Muscle layer of duodenum (tissue), 2 donors: ENCODE data around the gene ATXN1L.

ENCODE experiments used
- H3K27ac ChIP-seq: one replicate; pipeline ENCODE4 v1.7.0; 2013; ENCODE audit warnings: mild to moderate bottlenecking, low read length
- H3K27me3 ChIP-seq: one replicate; pipeline ENCODE4 v1.7.0; 2013; ENCODE audit warnings: low read depth, mild to moderate bottlenecking, control low read depth, low read length
- H3K36me3 ChIP-seq, 2 donors: one replicate each; pipeline ENCODE4 v1.7.0; 2013; ENCODE audit warnings: low read length in 2 of 2, control low read depth in 1 of 2, mild to moderate bottlenecking in 1 of 2; ENCODE audit not compliant: insufficient read depth in 2 of 2, control insufficient read depth in 1 of 2
- H3K4me1 ChIP-seq, 2 donors: one replicate each; pipeline ENCODE4 v1.7.0; 2013; ENCODE audit warnings: low read length in 2 of 2, mild to moderate bottlenecking in 2 of 2, control low read depth in 1 of 2, moderate library complexity in 1 of 2; ENCODE audit not compliant: insufficient read depth in 2 of 2, control insufficient read depth in 1 of 2
- H3K4me3 ChIP-seq, 2 donors: one replicate each; pipeline ENCODE4 v1.7.0; 2013; ENCODE audit warnings: low read length in 2 of 2, low read depth in 1 of 2, mild to moderate bottlenecking in 1 of 2
- H3K9me3 ChIP-seq, 2 donors: one replicate each; pipeline ENCODE4 v1.7.0; 2013; ENCODE audit warnings: low read length in 2 of 2, control low read depth in 1 of 2, mild to moderate bottlenecking in 1 of 2; ENCODE audit not compliant: control insufficient read depth in 1 of 2
- donor health status: healthy.

Gene ATXN1L

GRCh38 chr16:71873199-71873598 lies 27.4 kb downstream of the ATXN1L start:
- Histone ChIP-seq H3K4me3 (no peak overlapping the region), H3K4me1 (no peaks in the 10 kb centered on the region), H3K9me3 (no peaks in the 10 kb centered on the region), H3K36me3 (peaks cover 6 to 22% of the 10 kb centered on the region in 2 donors), H3K27ac (no peak overlapping the region), H3K27me3 (no peaks in the 10 kb centered on the region)

DNA sequence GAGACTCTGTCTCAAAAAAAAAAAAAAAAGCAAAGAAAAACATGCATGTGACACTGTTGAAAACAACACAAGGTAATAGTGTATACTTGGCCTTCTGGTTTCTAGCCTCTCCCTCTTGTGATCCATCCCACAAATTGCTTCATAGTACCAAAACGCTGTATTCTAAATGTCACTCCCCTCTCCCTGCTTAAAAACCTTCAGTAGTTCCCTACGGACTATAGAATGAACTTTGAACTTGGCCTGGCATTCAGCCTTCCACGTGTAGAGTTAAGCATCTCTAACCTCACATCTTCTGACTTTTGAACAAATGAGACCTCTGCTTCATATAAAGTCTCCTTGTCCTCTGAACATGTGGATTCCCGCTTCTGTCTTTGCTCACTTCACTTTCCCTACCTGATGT lies 33.1 kb downstream of the ATXN1L start:
- Histone ChIP-seq H3K27me3 (no peaks in the 10 kb centered on the region), H3K36me3 (peaks cover 10 to 33% of the 10 kb centered on the region in 2 donors), H3K4me3 (no peak overlapping the region), H3K27ac (no peak overlapping the region), H3K4me1 (peaks cover 5 to 9% of the 10 kb centered on the region in 2 donors), H3K9me3 (no peaks in the 10 kb centered on the region)

- H3K36me3 ChIP-seq, result peaks cover 10 to 23% of the 10 kb centered on the region in 2 donors
- no peaks in the 10 kb centered on the region for H3K9me3 ChIP-seq
- H3K4me3 ChIP-seq, result no peak overlapping the region
- no peaks in the 10 kb centered on the region for H3K27me3 ChIP-seq
- no peak overlapping the region for H3K27ac ChIP-seq
- peaks cover 5 to 9% of the 10 kb centered on the region in 2 donors for H3K4me1 ChIP-seq
Measured at GRCh38 chr16:71880176-71880575, 34.4 kb downstream of the ATXN1L start.

- H3K36me3 ChIP-seq, result peaks cover 10 to 16% of the 10 kb centered on the region in 2 donors
- no peaks in the 10 kb centered on the region for H3K9me3 ChIP-seq
- peak overlapping the region; percentile 27 for H3K27ac ChIP-seq
- no peaks in the 10 kb centered on the region for H3K27me3 ChIP-seq
- peak overlapping the region; percentile 83 to 90 for H3K4me3 ChIP-seq
- H3K4me1 ChIP-seq, result peaks cover 5 to 9% of the 10 kb centered on the region in 2 donors
Measured at GRCh38 chr16:71882505-71883167, 36.9 kb downstream of the ATXN1L start.

DNA sequence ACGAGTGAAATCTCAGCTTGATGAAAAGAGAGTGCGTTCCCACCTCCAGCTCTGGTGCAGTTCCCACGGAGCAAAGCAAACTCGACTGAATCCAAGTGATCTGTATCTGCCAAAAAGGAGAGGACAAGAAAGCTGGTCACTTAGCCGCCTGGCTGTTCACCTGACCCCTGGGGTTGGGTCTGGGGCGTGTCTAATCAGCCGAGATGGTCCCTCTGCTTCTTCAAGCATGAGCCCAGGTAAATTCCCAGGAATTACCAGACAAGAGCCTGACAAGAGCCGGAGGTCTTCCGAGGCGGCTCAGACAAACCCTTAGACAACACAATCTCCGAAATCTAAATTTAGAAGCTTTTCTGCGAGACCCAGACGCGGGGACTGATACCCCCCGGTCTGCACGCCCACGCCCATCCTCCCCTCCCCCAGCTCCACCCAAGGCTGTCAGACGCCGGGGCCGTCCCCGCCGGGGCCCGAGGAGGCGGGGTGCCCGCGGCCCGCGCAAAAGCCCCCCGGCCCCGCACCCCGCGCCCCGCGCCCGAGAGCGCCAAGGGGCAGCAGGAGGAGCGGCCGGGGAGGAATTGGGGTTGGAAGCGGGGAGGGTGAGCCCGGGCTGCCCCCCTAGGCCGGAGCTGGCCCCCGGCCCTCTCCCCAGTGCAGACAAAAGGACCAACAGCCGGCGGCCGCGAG lies 37.5 kb downstream of the ATXN1L start:
- peak overlapping the region; percentile 83 to 90 for H3K4me3 ChIP-seq
- peak overlapping the region; percentile 27 for H3K27ac ChIP-seq
- H3K9me3 ChIP-seq, result no peaks in the 10 kb centered on the region
- H3K36me3 ChIP-seq, result peaks cover 10 to 16% of the 10 kb centered on the region in 2 donors
- no peaks in the 10 kb centered on the region for H3K27me3 ChIP-seq
- peaks cover 5 to 9% of the 10 kb centered on the region in 2 donors for H3K4me1 ChIP-seq

DNA sequence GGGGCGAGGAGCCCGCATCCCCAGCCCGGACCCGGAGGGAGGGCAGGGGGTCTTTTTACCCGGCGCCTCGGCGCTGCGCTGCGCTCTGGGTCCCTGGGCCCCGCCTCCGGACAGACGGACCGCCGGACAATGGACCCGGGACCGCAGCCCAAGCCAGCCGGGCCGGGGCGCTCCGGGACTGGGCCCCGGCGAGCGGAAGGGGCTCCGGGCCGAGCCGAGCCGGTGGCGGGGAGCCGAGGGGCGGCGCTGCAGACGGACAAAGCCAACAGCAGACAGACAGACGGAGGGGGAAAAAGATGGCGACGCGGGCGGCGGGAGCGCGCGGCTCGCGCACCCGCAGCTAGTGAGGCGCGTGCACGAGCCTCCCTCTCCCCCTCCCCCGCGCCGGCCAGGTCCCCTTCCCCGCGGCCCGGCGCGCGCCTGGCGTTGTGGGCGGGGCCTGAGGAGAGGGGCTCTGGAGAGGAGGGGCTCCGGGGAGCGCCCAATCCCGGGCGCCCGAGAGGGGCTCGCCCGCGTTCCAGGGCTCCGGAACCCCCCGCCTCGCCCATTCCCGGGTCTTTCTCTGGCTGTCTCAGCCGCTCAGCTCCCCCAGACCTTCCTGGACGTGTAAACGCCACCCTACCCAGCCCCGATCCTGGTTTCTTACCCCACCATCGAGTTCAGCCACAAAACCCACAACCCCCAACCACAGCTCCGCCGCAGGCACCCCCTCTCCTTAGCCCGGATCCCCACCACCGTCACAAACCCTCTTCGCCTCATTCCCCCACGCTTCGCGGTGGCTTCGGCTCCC lies 38.3 kb downstream of the ATXN1L start, which contains the start of gene ZNF821:
TSS of gene ZNF821 (minus strand) at position 334 of the 790 bp plus-strand sequence. CDS start 4,236 bp downstream, outside the sequence.
- H3K36me3 ChIP-seq, result peaks cover 7 to 12% of the 10 kb centered on the region in 2 donors
- peak within 1 kb of the TSS; percentile 63 for H3K27ac ChIP-seq
- H3K27me3 ChIP-seq, result no peaks in the 10 kb centered on the region
- H3K4me1 ChIP-seq, result peaks cover 5 to 9% of the 10 kb centered on the region in 2 donors
- peak within 1 kb of the TSS; percentile 83 to 90 for H3K4me3 ChIP-seq
- H3K9me3 ChIP-seq, result no peaks in the 10 kb centered on the region

GRCh38 chr16:71885261-71885650 lies 39.5 kb downstream of the ATXN1L start:
- no peak overlapping the region for H3K4me3 ChIP-seq
- no peak overlapping the region for H3K27ac ChIP-seq
- peaks cover 0 to 3% of the 10 kb centered on the region in 2 donors for H3K36me3 ChIP-seq
- H3K9me3 ChIP-seq, result no peaks in the 10 kb centered on the region
- H3K4me1 ChIP-seq, result peaks cover 5 to 9% of the 10 kb centered on the region in 2 donors
- H3K27me3 ChIP-seq, result no peaks in the 10 kb centered on the region

GRCh38 chr16:71889147-71889546 lies 43.4 kb downstream of the ATXN1L start:
- no peaks in the 10 kb centered on the region for H3K4me1 ChIP-seq
- H3K27ac ChIP-seq, result no peak overlapping the region
- H3K27me3 ChIP-seq, result no peaks in the 10 kb centered on the region
- H3K36me3 ChIP-seq, result no peaks in the 10 kb centered on the region
- H3K9me3 ChIP-seq, result no peaks in the 10 kb centered on the region
- no peak overlapping the region for H3K4me3 ChIP-seq

DNA sequence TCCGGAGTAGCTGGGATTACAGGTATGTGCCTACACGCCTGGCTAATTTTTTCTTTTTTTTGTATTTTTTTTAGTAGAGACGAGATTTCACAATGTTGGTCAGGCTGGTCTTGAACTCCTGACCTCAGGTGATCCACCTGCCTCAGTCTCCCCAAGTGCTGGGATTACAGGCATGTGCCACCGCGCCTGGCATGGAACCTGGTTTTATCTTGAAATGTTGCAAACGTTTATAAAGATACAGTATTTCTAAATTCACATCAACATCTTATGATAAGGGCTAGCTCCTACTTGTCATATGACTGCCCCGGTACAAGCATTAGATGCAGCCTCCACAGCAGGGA lies 48.1 kb downstream of the ATXN1L start:
- Histone ChIP-seq H3K27me3 (no peaks in the 10 kb centered on the region), H3K4me3 (peak overlapping the region; percentile 81 to 92), H3K9me3 (no peaks in the 10 kb centered on the region), H3K27ac (peak overlapping the region; percentile 99), H3K36me3 (peaks cover 0 to 5% of the 10 kb centered on the region in 2 donors), H3K4me1 (peaks cover 0 to 18% of the 10 kb centered on the region in 2 donors)

GRCh38 chr16:71894229-71894920 lies 48.6 kb downstream of the ATXN1L start:
- Histone ChIP-seq H3K4me1 (peaks cover 0 to 23% of the 10 kb centered on the region in 2 donors), H3K27ac (peak overlapping the region; percentile 99), H3K9me3 (no peaks in the 10 kb centered on the region), H3K27me3 (no peaks in the 10 kb centered on the region), H3K4me3 (peak overlapping the region; percentile 81 to 92), H3K36me3 (peaks cover 0 to 5% of the 10 kb centered on the region in 2 donors)
